VCaP (cell line): ENCODE results near the gene CCDC183.
A peak's percentile ranks its signal among the peaks of the same experiment; 100 is the strongest.

ENCODE experiments used
- H3K27ac ChIP-seq: fragments of 450-650 bp; 2 replicates; pipeline ENCODE4 v1.5.1; 2017
- CTCF ChIP-seq: fragments of 450-650 bp; conservative IDR thresholded peaks from 2 replicates; pipeline ENCODE4 v1.5.1; 2017; ENCODE audit warnings: mild to moderate bottlenecking, moderate library complexity

Gene CCDC183

GRCh38 chr9:136853596-136854112 lies 57.5 kb downstream of the CCDC183 start:
- no peak overlapping the region for H3K27ac ChIP-seq

GRCh38 chr9:136854113-136854841 lies 58.1 kb downstream of the CCDC183 start:
- H3K27ac ChIP-seq: no peak overlapping the region
- TF ChIP-seq CTCF: no peak

More at GRCh38 chr9:136853596-136854112, 57.5 kb downstream of the CCDC183 start:
- TF ChIP-seq CTCF: no peak

GRCh38 chr9:136854842-136855460 lies 58.8 kb downstream of the CCDC183 start:
- no peak overlapping the region for H3K27ac ChIP-seq
- no peak for TF ChIP-seq CTCF

- TF ChIP-seq CTCF: no peak
- H3K27ac ChIP-seq: no peak overlapping the region
These were observed 59.4 kb downstream of the CCDC183 start for GRCh38 chr9:136855461-136856078.

- no peak overlapping the region for H3K27ac ChIP-seq
- TF ChIP-seq CTCF: no peak
These were observed 59.9 kb downstream of the CCDC183 start for GRCh38 chr9:136856079-136856476.

- TF ChIP-seq CTCF: no peak
- H3K27ac ChIP-seq: no peak overlapping the region
These were observed 60.5 kb downstream of the CCDC183 start for GRCh38 chr9:136856541-136857141.

GRCh38 chr9:136857166-136857565 lies 61.0 kb downstream of the CCDC183 start:
- peak overlapping the region; percentile 80; the same call in 1 of the 2 replicates for H3K27ac ChIP-seq
- no peak for TF ChIP-seq CTCF
